Measurements from ENCODE around the gene MKRN2.

Gene MKRN2

GRCh38 chr3:12588039-12589009 lies 31.4 kb downstream of the MKRN2 start:
- Histone ChIP-seq H3K4me1 (ENCODE audit: control insufficient read depth, insufficient read depth, low read length) (peaks cover 6% of the 10 kb centered on the region), H3K4me3 (ENCODE audit: low read length) (no peak overlapping the region), H3K27me3 (replicated peaks; ENCODE audit: control insufficient read depth, insufficient read depth, low read length) (no peaks in the 10 kb centered on the region), H3K36me3 (ENCODE audit: control insufficient read depth, insufficient read depth, low read length, severe bottlenecking) (peaks cover 89% of the 10 kb centered on the region), H3K9ac (ENCODE audit: low read length) (no peak overlapping the region), H3K9me3 (ENCODE audit: control insufficient read depth, low read length) (no peaks in the 10 kb centered on the region)
- DNase-seq (ENCODE audit: low read depth) = peak; percentile 34

GRCh38 chr3:12590096-12590495 lies 33.2 kb downstream of the MKRN2 start:
- no peak overlapping the region for H3K9ac ChIP-seq (ENCODE audit: low read length)
- peaks cover 89% of the 10 kb centered on the region for H3K36me3 ChIP-seq (ENCODE audit: control insufficient read depth, insufficient read depth, low read length, severe bottlenecking)
- H3K9me3 ChIP-seq (ENCODE audit: control insufficient read depth, low read length) = no peaks in the 10 kb centered on the region
- no peak overlapping the region for H3K4me3 ChIP-seq (ENCODE audit: low read length)
- peaks cover 6% of the 10 kb centered on the region for H3K4me1 ChIP-seq (ENCODE audit: control insufficient read depth, insufficient read depth, low read length)
- no peak for DNase-seq (ENCODE audit: low read depth)
- H3K27me3 ChIP-seq (replicated peaks; ENCODE audit: control insufficient read depth, insufficient read depth, low read length) = no peaks in the 10 kb centered on the region

- Histone ChIP-seq H3K36me3 (ENCODE audit: control insufficient read depth, insufficient read depth, low read length, severe bottlenecking) (peaks cover 86% of the 10 kb centered on the region), H3K9ac (ENCODE audit: low read length) (no peak overlapping the region), H3K9me3 (ENCODE audit: control insufficient read depth, low read length) (no peaks in the 10 kb centered on the region), H3K27me3 (replicated peaks; ENCODE audit: control insufficient read depth, insufficient read depth, low read length) (no peaks in the 10 kb centered on the region), H3K4me3 (ENCODE audit: low read length) (no peak overlapping the region), H3K4me1 (ENCODE audit: control insufficient read depth, insufficient read depth, low read length) (peaks cover 6% of the 10 kb centered on the region)
- no peak for DNase-seq (ENCODE audit: low read depth)
Observed at GRCh38 chr3:12591456-12591855, 34.6 kb downstream of the MKRN2 start.

- Histone ChIP-seq H3K4me1 (ENCODE audit: control insufficient read depth, insufficient read depth, low read length) (peaks cover 6% of the 10 kb centered on the region), H3K36me3 (ENCODE audit: control insufficient read depth, insufficient read depth, low read length, severe bottlenecking) (peaks cover 86% of the 10 kb centered on the region), H3K9ac (ENCODE audit: low read length) (no peak overlapping the region), H3K4me3 (ENCODE audit: low read length) (no peak overlapping the region), H3K27me3 (replicated peaks; ENCODE audit: control insufficient read depth, insufficient read depth, low read length) (no peaks in the 10 kb centered on the region), H3K9me3 (ENCODE audit: control insufficient read depth, low read length) (no peaks in the 10 kb centered on the region)
- no peak for DNase-seq (ENCODE audit: low read depth)
Observed at GRCh38 chr3:12591997-12592715, 35.3 kb downstream of the MKRN2 start.

- Histone ChIP-seq H3K36me3 (ENCODE audit: control insufficient read depth, insufficient read depth, low read length, severe bottlenecking) (peaks cover 86% of the 10 kb centered on the region), H3K9ac (ENCODE audit: low read length) (no peak overlapping the region), H3K27me3 (replicated peaks; ENCODE audit: control insufficient read depth, insufficient read depth, low read length) (no peaks in the 10 kb centered on the region), H3K4me3 (ENCODE audit: low read length) (no peak overlapping the region), H3K9me3 (ENCODE audit: control insufficient read depth, low read length) (no peaks in the 10 kb centered on the region), H3K4me1 (ENCODE audit: control insufficient read depth, insufficient read depth, low read length) (no peaks in the 10 kb centered on the region)
- no peak for DNase-seq (ENCODE audit: low read depth)
Observed at GRCh38 chr3:12593473-12593872, 36.6 kb downstream of the MKRN2 start.

- peak; percentile 34 for DNase-seq (ENCODE audit: low read depth)
- Histone ChIP-seq H3K9me3 (ENCODE audit: control insufficient read depth, low read length) (no peaks in the 10 kb centered on the region), H3K4me1 (ENCODE audit: control insufficient read depth, insufficient read depth, low read length) (peaks cover 12% of the 10 kb centered on the region), H3K27me3 (replicated peaks; ENCODE audit: control insufficient read depth, insufficient read depth, low read length) (no peaks in the 10 kb centered on the region), H3K9ac (ENCODE audit: low read length) (no peak overlapping the region), H3K4me3 (ENCODE audit: low read length) (no peak overlapping the region), H3K36me3 (ENCODE audit: control insufficient read depth, insufficient read depth, low read length, severe bottlenecking) (peaks cover 94% of the 10 kb centered on the region)
Observed at GRCh38 chr3:12598890-12599289, 42.0 kb downstream of the MKRN2 start.

- no peaks in the 10 kb centered on the region for H3K9me3 ChIP-seq (ENCODE audit: control insufficient read depth, low read length)
- peaks cover 12% of the 10 kb centered on the region for H3K4me1 ChIP-seq (ENCODE audit: control insufficient read depth, insufficient read depth, low read length)
- H3K27me3 ChIP-seq (replicated peaks; ENCODE audit: control insufficient read depth, insufficient read depth, low read length) = no peaks in the 10 kb centered on the region
- DNase-seq (ENCODE audit: low read depth) = no peak
- no peak overlapping the region for H3K4me3 ChIP-seq (ENCODE audit: low read length)
- H3K36me3 ChIP-seq (ENCODE audit: control insufficient read depth, insufficient read depth, low read length, severe bottlenecking) = peaks cover 94% of the 10 kb centered on the region
- H3K9ac ChIP-seq (ENCODE audit: low read length) = no peak overlapping the region
Observed at GRCh38 chr3:12601072-12601471, 44.2 kb downstream of the MKRN2 start.

GRCh38 chr3:12603969-12604368 lies 47.1 kb downstream of the MKRN2 start:
- Histone ChIP-seq H3K9me3 (ENCODE audit: control insufficient read depth, low read length) (no peaks in the 10 kb centered on the region), H3K4me1 (ENCODE audit: control insufficient read depth, insufficient read depth, low read length) (peaks cover 8% of the 10 kb centered on the region), H3K4me3 (ENCODE audit: low read length) (no peak overlapping the region), H3K9ac (ENCODE audit: low read length) (no peak overlapping the region), H3K36me3 (ENCODE audit: control insufficient read depth, insufficient read depth, low read length, severe bottlenecking) (peaks cover 96% of the 10 kb centered on the region), H3K27me3 (replicated peaks; ENCODE audit: control insufficient read depth, insufficient read depth, low read length) (no peaks in the 10 kb centered on the region)
- no peak for DNase-seq (ENCODE audit: low read depth)

- Histone ChIP-seq H3K36me3 (ENCODE audit: control insufficient read depth, insufficient read depth, low read length, severe bottlenecking) (peaks cover 79% of the 10 kb centered on the region), H3K9me3 (ENCODE audit: control insufficient read depth, low read length) (no peaks in the 10 kb centered on the region), H3K9ac (ENCODE audit: low read length) (no peak overlapping the region), H3K27me3 (replicated peaks; ENCODE audit: control insufficient read depth, insufficient read depth, low read length) (no peaks in the 10 kb centered on the region), H3K4me1 (ENCODE audit: control insufficient read depth, insufficient read depth, low read length) (peaks cover 8% of the 10 kb centered on the region), H3K4me3 (ENCODE audit: low read length) (no peak overlapping the region)
- DNase-seq (ENCODE audit: low read depth) = no peak
Observed at GRCh38 chr3:12608376-12608775, 51.5 kb downstream of the MKRN2 start.

- H3K4me3 ChIP-seq (ENCODE audit: low read length) = no peak overlapping the region
- H3K9ac ChIP-seq (ENCODE audit: low read length) = no peak overlapping the region
- no peaks in the 10 kb centered on the region for H3K9me3 ChIP-seq (ENCODE audit: control insufficient read depth, low read length)
- peaks cover 74% of the 10 kb centered on the region for H3K36me3 ChIP-seq (ENCODE audit: control insufficient read depth, insufficient read depth, low read length, severe bottlenecking)
- no peaks in the 10 kb centered on the region for H3K27me3 ChIP-seq (replicated peaks; ENCODE audit: control insufficient read depth, insufficient read depth, low read length)
- DNase-seq (ENCODE audit: low read depth) = no peak
- H3K4me1 ChIP-seq (ENCODE audit: control insufficient read depth, insufficient read depth, low read length) = peaks cover 8% of the 10 kb centered on the region
Observed at GRCh38 chr3:12611117-12611516, 54.2 kb downstream of the MKRN2 start.

GRCh38 chr3:12612514-12613226 lies 55.8 kb downstream of the MKRN2 start:
- Histone ChIP-seq H3K4me3 (ENCODE audit: low read length) (no peak overlapping the region), H3K36me3 (ENCODE audit: control insufficient read depth, insufficient read depth, low read length, severe bottlenecking) (peaks cover 74% of the 10 kb centered on the region), H3K27me3 (replicated peaks; ENCODE audit: control insufficient read depth, insufficient read depth, low read length) (no peaks in the 10 kb centered on the region), H3K9ac (ENCODE audit: low read length) (no peak overlapping the region), H3K4me1 (ENCODE audit: control insufficient read depth, insufficient read depth, low read length) (peaks cover 8% of the 10 kb centered on the region), H3K9me3 (ENCODE audit: control insufficient read depth, low read length) (no peaks in the 10 kb centered on the region)
- DNase-seq (ENCODE audit: low read depth) = no peak

Data from adipocyte (in vitro differentiated cells).